Measurements from ENCODE around the gene RTN4R.
A peak's percentile ranks its signal among the peaks of the same experiment; 100 is the strongest.
"Not testable (repeated sequence)": the region's sequence is repeated elsewhere in the genome, so short reads cannot be mapped to it uniquely, and the experiment has no call there.

Gene RTN4R

DNA sequence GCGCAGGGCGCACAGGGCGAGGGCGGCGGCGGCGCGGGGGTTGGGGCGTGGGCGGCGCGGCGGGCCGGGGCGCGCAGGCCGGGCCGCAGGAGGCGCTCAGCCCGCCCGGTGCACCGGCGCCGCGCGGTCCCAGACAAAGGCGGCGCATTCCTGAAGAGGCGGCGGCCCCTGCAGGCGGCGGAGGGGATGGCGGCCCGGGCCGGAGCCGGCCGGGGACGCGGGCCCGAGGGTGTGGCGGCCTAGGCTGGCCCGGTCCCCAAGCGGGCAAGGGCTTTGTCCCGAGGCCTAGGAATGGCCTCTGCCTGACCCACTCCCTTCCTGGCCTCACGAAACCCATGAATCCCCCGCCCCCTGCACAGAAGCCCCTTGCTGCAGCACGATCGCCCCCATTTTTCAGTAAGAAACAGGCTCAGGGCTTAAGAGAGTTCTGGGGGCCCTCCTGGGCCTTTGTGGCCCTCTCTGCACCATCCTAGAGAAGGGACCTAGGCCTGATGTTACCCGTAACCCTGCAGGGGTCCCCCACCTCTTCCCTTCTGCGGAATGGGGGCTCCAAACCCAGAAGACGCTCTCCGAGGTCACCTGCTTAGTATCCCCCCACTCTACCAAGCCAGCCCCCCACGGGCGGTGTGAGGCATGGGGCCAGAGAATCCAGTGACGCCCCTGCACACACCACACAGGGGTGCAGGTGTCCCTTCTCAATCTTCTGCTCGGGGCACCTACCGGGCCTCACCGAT, at the start of gene RTN4R:
TSS of gene RTN4R (minus strand) at position 40 of the 734 bp plus-strand sequence. CDS start 226 bp downstream, outside the sequence.
- no peaks in the 10 kb centered on the region for H3K4me1 ChIP-seq (ENCODE audit: control insufficient read depth, insufficient read depth, low read length, unreplicated experiment)
- no peaks in the 10 kb centered on the region for H3K27me3 ChIP-seq (ENCODE audit: insufficient read depth, low read length)
- H3K4me3 ChIP-seq (ENCODE audit: low read depth, low read length): peak within 1 kb of the TSS; percentile 62; the same call in 1 of the 2 replicates
- H3K79me2 ChIP-seq (ENCODE audit: control insufficient read depth, insufficient read depth, low read length, unreplicated experiment): no peaks in the 10 kb centered on the region
- no peak within 1 kb of the TSS for H2AFZ ChIP-seq (ENCODE audit: low read length, unreplicated experiment)
- H3K36me3 ChIP-seq (ENCODE audit: insufficient read depth, low read length): no peaks in the 10 kb centered on the region
- no peak within 1 kb of the TSS for H3K27ac ChIP-seq (ENCODE audit: low read depth, low read length)

DNA sequence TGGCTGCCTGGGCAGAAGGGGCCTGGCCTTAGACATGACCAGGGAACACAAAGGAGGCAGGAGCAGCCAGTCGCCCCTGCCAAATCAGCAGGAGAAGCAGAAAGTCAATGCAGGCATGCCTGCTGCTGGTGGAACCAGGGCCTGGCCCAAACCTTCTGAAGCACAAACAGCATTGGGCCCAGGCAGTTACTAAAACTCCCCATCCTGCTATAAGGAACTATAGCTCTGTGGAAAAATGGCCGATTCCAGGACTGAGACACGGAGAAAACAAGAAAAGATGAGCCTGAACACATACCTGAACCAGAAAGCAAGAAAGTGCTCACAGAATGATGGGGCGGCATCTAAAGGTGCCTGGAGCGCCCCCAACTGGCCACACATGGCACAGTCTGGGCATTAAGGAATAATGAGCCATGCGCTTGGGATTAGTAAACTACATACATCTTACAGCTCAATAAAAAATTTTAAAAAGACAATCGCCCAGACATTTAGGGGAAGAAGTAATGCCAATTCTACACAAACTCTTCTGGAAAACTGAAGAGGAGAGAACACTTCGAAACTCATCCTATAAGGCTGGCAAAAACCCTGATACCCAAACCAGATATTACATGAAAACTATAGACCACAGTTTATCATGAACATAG, 49.4 kb upstream of the RTN4R start:
- not testable (repeated sequence) for H3K36me3 ChIP-seq (ENCODE audit: insufficient read depth, low read length); H3K27ac ChIP-seq (ENCODE audit: low read depth, low read length)

DNA sequence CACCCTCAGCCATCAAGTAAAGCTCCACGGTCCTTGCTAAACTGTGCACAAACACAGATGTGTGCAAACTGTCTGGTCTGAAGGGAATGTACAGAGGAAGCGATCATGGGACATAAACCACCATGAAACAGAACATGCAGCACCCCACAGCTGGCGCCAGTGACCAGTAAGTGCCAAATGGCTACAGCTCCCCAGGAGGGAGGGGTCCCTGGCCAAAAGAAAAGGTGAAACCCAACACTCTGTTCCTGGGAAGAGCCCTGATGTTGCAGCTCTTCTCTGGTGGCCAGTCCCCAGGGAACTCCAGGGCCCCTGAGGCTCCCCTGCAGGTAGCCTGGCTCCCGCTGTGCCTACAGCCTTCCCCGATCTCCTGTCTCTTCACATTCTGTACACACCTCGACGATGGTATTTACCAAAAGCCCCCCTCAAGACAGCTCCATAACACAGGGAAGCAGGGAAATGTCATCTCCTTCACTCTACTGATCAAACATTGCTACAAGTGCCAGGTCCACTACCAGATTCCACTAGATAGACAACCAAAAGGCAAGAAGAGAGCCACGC, 48.8 kb upstream of the RTN4R start:
- Histone ChIP-seq H3K79me2 (ENCODE audit: control insufficient read depth, insufficient read depth, low read length, unreplicated experiment) (peaks cover 19% of the 10 kb centered on the region), H3K4me3 (ENCODE audit: low read depth, low read length) (no peak overlapping the region), H2AFZ (ENCODE audit: low read length, unreplicated experiment) (no peak overlapping the region), H3K27me3 (ENCODE audit: insufficient read depth, low read length) (no peaks in the 10 kb centered on the region), H3K36me3 (ENCODE audit: insufficient read depth, low read length) (no peaks in the 10 kb centered on the region), H3K4me1 (ENCODE audit: control insufficient read depth, insufficient read depth, low read length, unreplicated experiment) (peaks cover 4% of the 10 kb centered on the region), H3K27ac (ENCODE audit: low read depth, low read length) (no peak overlapping the region)

More for the DNA sequence above, 49.4 kb upstream of the RTN4R start:
- peaks cover 19% of the 10 kb centered on the region for H3K79me2 ChIP-seq (ENCODE audit: control insufficient read depth, insufficient read depth, low read length, unreplicated experiment)
- H3K27me3 ChIP-seq (ENCODE audit: insufficient read depth, low read length); H3K4me1 ChIP-seq (ENCODE audit: control insufficient read depth, insufficient read depth, low read length, unreplicated experiment); H3K4me3 ChIP-seq (ENCODE audit: low read depth, low read length); H2AFZ ChIP-seq (ENCODE audit: low read length, unreplicated experiment): not testable (repeated sequence)

DNA sequence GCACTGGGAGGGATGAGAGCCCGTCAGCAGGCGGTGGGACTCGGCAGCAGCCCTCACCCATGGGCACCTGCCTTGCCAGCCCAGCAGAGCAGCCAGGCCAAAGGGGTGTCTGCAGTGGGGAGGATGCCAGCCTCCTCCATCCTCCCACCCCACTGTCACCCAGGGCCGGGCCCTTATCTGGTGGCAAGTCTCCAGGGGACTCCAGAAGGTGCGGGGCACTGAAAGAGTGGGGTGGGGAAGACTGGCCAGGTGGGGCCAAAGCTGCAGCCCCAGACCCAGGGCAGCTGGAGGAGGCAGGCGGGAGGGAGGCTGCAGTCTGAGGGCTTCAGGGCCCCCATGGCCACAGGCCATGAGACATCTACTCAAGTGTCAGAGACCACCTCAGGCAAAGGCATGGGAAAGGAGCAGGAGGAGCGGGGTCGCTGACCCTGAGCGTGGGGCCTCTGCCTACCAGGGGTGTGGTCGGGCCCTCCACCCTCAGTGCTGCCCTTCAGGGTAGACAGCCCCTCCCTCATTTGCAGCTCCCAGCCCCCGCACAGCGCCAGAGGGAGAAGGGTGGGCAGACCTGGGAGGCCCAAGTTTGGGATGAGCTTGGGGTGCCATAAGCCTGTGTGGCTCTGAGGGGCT, 48.2 kb upstream of the RTN4R start:
- peaks cover 19% of the 10 kb centered on the region for H3K79me2 ChIP-seq (ENCODE audit: control insufficient read depth, insufficient read depth, low read length, unreplicated experiment)

DNA sequence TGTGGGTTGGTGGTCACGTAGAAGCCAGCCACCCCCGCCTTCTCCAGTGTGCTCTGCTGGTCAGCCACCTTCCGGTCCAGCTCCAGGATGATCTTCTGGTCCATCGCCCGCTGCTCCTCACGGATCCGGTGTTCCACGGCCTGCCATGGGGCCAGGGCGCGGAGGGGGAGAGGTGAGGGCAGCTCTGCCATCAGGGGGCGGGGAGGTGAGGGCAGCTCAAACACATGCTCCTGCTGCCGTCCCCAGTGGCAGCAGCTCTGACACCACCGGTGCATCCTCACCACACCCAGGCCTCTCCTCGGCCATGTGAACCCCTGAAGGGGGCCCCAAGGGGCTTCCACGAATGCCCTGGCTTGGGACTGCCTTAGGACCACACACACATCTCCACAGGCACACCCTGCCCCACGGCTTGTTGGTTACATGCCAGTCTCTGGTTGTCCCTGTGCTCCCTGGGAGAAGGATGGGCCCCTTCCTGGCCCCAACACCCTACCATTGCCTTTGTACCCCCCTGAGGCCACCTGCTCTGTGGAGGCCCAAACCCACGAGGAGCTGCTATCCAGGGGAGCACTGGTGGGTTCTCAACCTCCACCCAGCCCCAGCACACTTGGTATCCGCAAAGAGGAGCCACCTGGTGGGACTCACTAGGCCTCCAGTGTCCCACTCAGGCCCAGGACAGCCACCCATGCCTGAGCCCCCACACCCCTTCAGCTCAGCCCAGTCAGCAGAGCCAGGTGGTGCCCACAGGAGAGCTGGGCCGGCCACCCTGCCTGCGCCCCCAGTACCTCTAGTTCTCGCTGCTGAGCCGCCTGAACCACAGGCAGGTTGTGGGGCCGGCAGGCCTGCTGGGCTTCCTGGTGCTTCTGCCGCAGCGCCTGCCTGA, 47.5 kb upstream of the RTN4R start:
- peaks cover 14% of the 10 kb centered on the region for H3K79me2 ChIP-seq (ENCODE audit: control insufficient read depth, insufficient read depth, low read length, unreplicated experiment)
- H3K4me3 ChIP-seq (ENCODE audit: low read depth, low read length): no peak overlapping the region
- no peak overlapping the region for H3K27ac ChIP-seq (ENCODE audit: low read depth, low read length)
- peaks cover 4% of the 10 kb centered on the region for H3K4me1 ChIP-seq (ENCODE audit: control insufficient read depth, insufficient read depth, low read length, unreplicated experiment)
- H2AFZ ChIP-seq (ENCODE audit: low read length, unreplicated experiment): no peak overlapping the region
- H3K36me3 ChIP-seq (ENCODE audit: insufficient read depth, low read length): no peaks in the 10 kb centered on the region
- H3K27me3 ChIP-seq (ENCODE audit: insufficient read depth, low read length): no peaks in the 10 kb centered on the region

More for the DNA sequence above, 48.2 kb upstream of the RTN4R start:
- Histone ChIP-seq H3K4me1 (ENCODE audit: control insufficient read depth, insufficient read depth, low read length, unreplicated experiment) (peaks cover 4% of the 10 kb centered on the region), H3K4me3 (ENCODE audit: low read depth, low read length) (no peak overlapping the region), H2AFZ (ENCODE audit: low read length, unreplicated experiment) (no peak overlapping the region), H3K27ac (ENCODE audit: low read depth, low read length) (no peak overlapping the region), H3K36me3 (ENCODE audit: insufficient read depth, low read length) (no peaks in the 10 kb centered on the region), H3K27me3 (ENCODE audit: insufficient read depth, low read length) (no peaks in the 10 kb centered on the region)

DNA sequence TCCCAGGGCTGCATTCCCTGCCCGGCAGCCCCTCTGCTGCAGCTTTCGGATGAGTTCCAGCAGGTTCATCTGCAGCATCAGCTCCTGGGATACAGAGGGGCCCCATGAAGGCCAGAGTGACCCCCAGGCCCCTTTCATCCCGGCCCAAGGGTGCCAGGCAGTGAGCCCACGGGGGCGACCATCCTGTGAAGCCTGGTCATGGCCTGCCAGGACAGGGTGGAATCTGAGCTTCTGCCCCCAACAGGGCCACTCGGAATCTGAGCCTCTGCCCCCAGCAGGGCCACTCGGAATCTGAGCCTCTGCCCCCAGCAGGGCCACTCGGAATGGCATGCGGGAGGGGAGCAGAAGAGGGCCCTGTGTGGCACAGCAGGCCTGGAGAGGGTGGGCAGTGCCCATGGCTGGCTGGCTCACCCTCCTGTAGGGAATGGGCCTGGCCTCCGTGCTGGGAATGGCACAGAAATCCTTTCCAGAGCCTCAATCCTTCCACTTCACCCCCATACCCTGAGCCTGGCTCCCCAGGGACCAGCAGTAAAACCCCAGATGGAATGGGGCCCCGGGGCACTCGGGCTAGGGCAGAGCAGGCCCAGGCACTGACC, 46.7 kb upstream of the RTN4R start:
- not testable (repeated sequence) for H3K79me2 ChIP-seq (ENCODE audit: control insufficient read depth, insufficient read depth, low read length, unreplicated experiment); H3K27ac ChIP-seq (ENCODE audit: low read depth, low read length); H3K4me1 ChIP-seq (ENCODE audit: control insufficient read depth, insufficient read depth, low read length, unreplicated experiment); H3K27me3 ChIP-seq (ENCODE audit: insufficient read depth, low read length); H3K4me3 ChIP-seq (ENCODE audit: low read depth, low read length); H3K36me3 ChIP-seq (ENCODE audit: insufficient read depth, low read length); H2AFZ ChIP-seq (ENCODE audit: low read length, unreplicated experiment)

DNA sequence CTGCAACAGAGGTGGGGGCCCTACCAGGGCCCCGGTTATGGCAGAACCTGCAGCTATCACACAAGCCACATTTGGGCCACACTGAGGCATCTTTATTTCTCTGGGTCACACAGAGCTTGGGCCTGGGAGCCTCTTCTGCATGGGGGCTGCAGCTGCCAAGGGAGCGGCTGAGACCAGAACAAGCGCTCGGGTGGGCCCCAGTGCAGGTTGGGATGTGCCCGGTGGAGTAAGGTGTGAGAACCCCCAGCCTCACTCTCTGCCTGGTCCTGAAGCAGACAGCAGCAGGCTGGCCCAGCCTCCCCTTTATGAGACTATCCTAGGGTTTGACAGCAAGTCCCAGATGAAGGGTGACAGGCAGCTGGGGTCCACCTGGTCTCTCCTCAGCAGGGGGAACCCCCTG, 46.1 kb upstream of the RTN4R start:
- not testable (repeated sequence) for H3K27me3 ChIP-seq (ENCODE audit: insufficient read depth, low read length); H3K4me3 ChIP-seq (ENCODE audit: low read depth, low read length); H3K27ac ChIP-seq (ENCODE audit: low read depth, low read length); H2AFZ ChIP-seq (ENCODE audit: low read length, unreplicated experiment); H3K79me2 ChIP-seq (ENCODE audit: control insufficient read depth, insufficient read depth, low read length, unreplicated experiment); H3K36me3 ChIP-seq (ENCODE audit: insufficient read depth, low read length); H3K4me1 ChIP-seq (ENCODE audit: control insufficient read depth, insufficient read depth, low read length, unreplicated experiment)

DNA sequence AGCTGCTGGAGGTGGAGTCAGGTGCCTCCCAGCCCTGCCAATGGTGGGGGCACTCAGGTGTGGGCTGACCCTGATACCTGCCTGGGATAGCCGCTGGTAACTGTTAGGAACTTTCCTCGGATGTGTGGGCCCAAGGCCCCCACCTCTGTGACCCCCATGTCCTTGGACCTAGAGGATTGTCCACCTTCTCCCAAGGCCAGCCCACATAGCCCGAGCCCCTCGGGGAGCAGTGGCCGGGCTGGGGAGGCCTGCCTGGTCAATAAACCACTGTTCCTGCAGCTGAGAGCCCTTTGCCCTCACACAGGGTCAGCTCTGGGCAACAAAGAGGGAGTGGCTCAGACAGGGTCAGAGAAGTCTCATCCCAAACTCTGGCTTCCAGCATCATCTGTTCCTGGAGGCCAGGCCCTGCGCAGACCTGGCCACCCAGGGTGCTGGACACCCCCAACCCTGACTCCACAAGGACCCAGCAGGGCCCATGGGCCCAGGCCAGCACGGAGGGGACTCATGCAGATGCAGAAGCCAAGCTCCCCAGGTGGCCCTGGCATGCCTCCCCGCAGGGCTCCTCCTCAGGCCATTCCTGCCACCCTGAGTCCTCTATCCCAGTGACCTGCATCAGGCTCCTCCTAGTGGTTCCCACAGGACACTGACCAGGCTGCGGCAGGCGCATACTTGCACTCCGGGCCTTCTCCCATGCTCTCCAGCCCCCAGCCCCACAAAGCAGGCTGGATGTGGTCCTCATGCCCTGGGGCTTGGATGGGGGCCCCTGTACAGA, 45.4 kb upstream of the RTN4R start:
- H3K27ac ChIP-seq (ENCODE audit: low read depth, low read length); H3K79me2 ChIP-seq (ENCODE audit: control insufficient read depth, insufficient read depth, low read length, unreplicated experiment); H2AFZ ChIP-seq (ENCODE audit: low read length, unreplicated experiment); H3K36me3 ChIP-seq (ENCODE audit: insufficient read depth, low read length); H3K27me3 ChIP-seq (ENCODE audit: insufficient read depth, low read length); H3K4me1 ChIP-seq (ENCODE audit: control insufficient read depth, insufficient read depth, low read length, unreplicated experiment); H3K4me3 ChIP-seq (ENCODE audit: low read depth, low read length): not testable (repeated sequence)

DNA sequence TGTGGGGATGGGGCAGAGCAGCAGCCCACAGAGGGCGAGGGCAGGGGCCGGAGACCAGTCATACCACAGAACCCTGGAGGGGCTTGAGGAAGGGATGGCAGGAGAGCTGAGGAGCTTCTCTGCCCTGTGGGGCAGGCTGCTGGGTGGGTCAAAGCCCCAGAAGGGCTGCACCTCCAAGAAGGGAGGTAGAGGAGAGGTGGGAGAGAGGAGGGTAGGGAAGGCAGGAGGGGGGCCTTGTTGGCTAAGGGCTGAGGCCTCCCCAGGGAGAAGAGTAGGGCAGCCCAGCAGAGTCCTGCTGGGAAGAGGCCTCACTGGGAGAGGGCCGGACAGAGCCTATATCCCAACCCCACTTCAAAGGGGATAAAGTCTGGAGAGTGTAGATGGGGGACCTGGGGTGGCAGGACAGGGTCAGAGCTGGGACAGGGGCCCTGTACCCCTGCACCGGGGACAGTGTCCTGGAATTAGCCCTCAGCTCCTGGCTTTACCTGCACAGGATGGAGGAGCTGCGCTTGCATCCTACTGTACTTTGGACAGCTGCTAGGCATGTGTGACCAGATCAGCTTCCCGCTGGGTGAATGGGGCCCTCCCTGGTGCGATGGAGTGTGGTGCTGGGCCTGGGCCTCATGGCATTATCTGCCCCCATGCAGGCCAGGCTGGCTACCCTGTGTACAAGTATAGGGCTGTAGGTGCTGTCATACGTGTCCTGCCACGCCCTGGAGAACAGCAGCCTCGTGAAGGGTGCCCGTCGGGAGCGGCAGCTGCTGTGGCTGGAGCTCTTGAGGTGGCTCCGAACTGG, 44.5 kb upstream of the RTN4R start:
- no peak overlapping the region for H3K4me3 ChIP-seq (ENCODE audit: low read depth, low read length)
- H2AFZ ChIP-seq (ENCODE audit: low read length, unreplicated experiment): no peak overlapping the region
- H3K36me3 ChIP-seq (ENCODE audit: insufficient read depth, low read length): no peaks in the 10 kb centered on the region
- peaks cover 5% of the 10 kb centered on the region for H3K79me2 ChIP-seq (ENCODE audit: control insufficient read depth, insufficient read depth, low read length, unreplicated experiment)
- no peaks in the 10 kb centered on the region for H3K27me3 ChIP-seq (ENCODE audit: insufficient read depth, low read length)
- H3K27ac ChIP-seq (ENCODE audit: low read depth, low read length): no peak overlapping the region
- H3K4me1 ChIP-seq (ENCODE audit: control insufficient read depth, insufficient read depth, low read length, unreplicated experiment): peaks cover 3% of the 10 kb centered on the region
